ENCODE measurements around the gene CTIF. TPM values are rescaled to one million over a fixed set of nuclear protein-coding genes. Genes with fewer than 3 reads are reported as not detected.

Gene CTIF
- total RNA-seq, 2 donors from 2014 or later, result 64.9 to 70.6 TPM

GRCh38 chr18:48567388-48567787 lies 28.6 kb downstream of the CTIF start:
- intact Hi-C loops (cut with DNase I), result no loop called here
- no peak for DNase-seq
- no peak for ATAC-seq

GRCh38 chr18:48569139-48569914 lies 30.5 kb downstream of the CTIF start:
- no peak for DNase-seq
- intact Hi-C loops (cut with DNase I), result no loop called here
- no peak for ATAC-seq

GRCh38 chr18:48569915-48570264 lies 31.1 kb downstream of the CTIF start:
- DNase-seq (no peak), ATAC-seq (no peak)
- intact Hi-C loops (cut with DNase I), result no loop called here

- intact Hi-C loops (cut with DNase I), result no loop called here
- ATAC-seq (no peak), DNase-seq (no peak)
Measured at GRCh38 chr18:48570313-48570712, 31.5 kb downstream of the CTIF start.

- DNase-seq, result no peak
- intact Hi-C loops (cut with DNase I), result no loop called here
- ATAC-seq, result peak; percentile 17 to 35
Measured at GRCh38 chr18:48571639-48572384, 33.0 kb downstream of the CTIF start.

GRCh38 chr18:48572402-48573126 lies 33.7 kb downstream of the CTIF start:
- intact Hi-C loops (cut with DNase I), result no loop called here
- ATAC-seq, result no peak
- no peak for DNase-seq

GRCh38 chr18:48573632-48574283 lies 34.9 kb downstream of the CTIF start:
- ATAC-seq, result no peak
- intact Hi-C loops (cut with DNase I), result no loop called here
- no peak for DNase-seq

GRCh38 chr18:48574667-48575300 lies 36.0 kb downstream of the CTIF start:
- intact Hi-C loops (cut with DNase I), result no loop called here
- no peak for DNase-seq
- no peak for ATAC-seq

- no peak for ATAC-seq
Measured at GRCh38 chr18:48575301-48575657, 36.4 kb downstream of the CTIF start.

GRCh38 chr18:48575658-48576456 lies 37.0 kb downstream of the CTIF start:
- no peak for ATAC-seq
- DNase-seq, result no peak
- intact Hi-C loops (cut with DNase I), result no loop called here

More at GRCh38 chr18:48575301-48575657, 36.4 kb downstream of the CTIF start:
- intact Hi-C loops (cut with DNase I), result no loop called here
- no peak for DNase-seq

- intact Hi-C loops (cut with DNase I), result no loop called here
- no peak for ATAC-seq
- DNase-seq, result no peak
Measured at GRCh38 chr18:48576457-48576771, 37.6 kb downstream of the CTIF start.

- DNase-seq, result no peak
- intact Hi-C loops (cut with DNase I), result no loop called here
- no peak for ATAC-seq
Measured at GRCh38 chr18:48577478-48578190, 38.8 kb downstream of the CTIF start.

- no peak for ATAC-seq
- intact Hi-C loops (cut with DNase I), result no loop called here
- no peak for DNase-seq
Measured at GRCh38 chr18:48578289-48578688, 39.5 kb downstream of the CTIF start.

- no peak for ATAC-seq
- intact Hi-C loops (cut with DNase I), result no loop called here
- no peak for DNase-seq
Measured at GRCh38 chr18:48580066-48580465, 41.2 kb downstream of the CTIF start.

GRCh38 chr18:48580782-48581181 lies 42.0 kb downstream of the CTIF start:
- ATAC-seq (peak; percentile 27 to 36), DNase-seq (peak; percentile 55)
- intact Hi-C loops (cut with DNase I), result no loop called here

- ATAC-seq (peak; percentile 48 to 79), DNase-seq (no peak)
- intact Hi-C loops (cut with DNase I), result no loop called here
Measured at GRCh38 chr18:48581206-48581605, 42.4 kb downstream of the CTIF start.

GRCh38 chr18:48581941-48582340 lies 43.1 kb downstream of the CTIF start:
- DNase-seq, result no peak
- intact Hi-C loops (cut with DNase I), result no loop called here
- ATAC-seq, result no peak

- DNase-seq, result no peak
- no peak for ATAC-seq
- intact Hi-C loops (cut with DNase I), result no loop called here
Measured at GRCh38 chr18:48582946-48583345, 44.1 kb downstream of the CTIF start.
